K562 (cell line): ENCODE data around the gene MEF2C.

Experiments
- BRCA1 ChIP-seq, 2 experiments: fragments of 450-650 bp in 1 of 2; sonication (generic) in 1 of 2; formaldehyde crosslinking in 1 of 2; IDR thresholded peaks; 2 replicates each; pipeline versions ENCODE4 v1.5.0 to v1.6.1; 2017 to 2020; ENCODE audit warnings: mild to moderate bottlenecking in 1 of 2, missing genetic modification reagents in 1 of 2
- HDAC2 ChIP-seq: fragments of 450-650 bp; IDR thresholded peaks from 2 replicates; pipeline ENCODE4 v1.6.1; 2016; ENCODE audit warnings: mild to moderate bottlenecking
- ZNF197 ChIP-seq: fragments of 200-800 bp; sonication (Bioruptor generic); IDR thresholded peaks from 2 replicates; pipeline ENCODE4 v1.6.1; 2016; ENCODE audit warnings: low read depth, missing genetic modification characterization, missing compliant biosample characterization
- TF ChIP-seq, protein P1 (sequence below), 3 experiments: IDR thresholded peaks in 2 of 3; conservative IDR thresholded peaks in 1 of 3; 2 replicates each; pipeline ENCODE4 v1.5.1; 2011 to 2012; ENCODE audit warnings: low read length in 3 of 3, mild to moderate bottlenecking in 3 of 3, control low read depth in 2 of 3, improper control_type of control experiment in 1 of 3, inconsistent platforms in 1 of 3, low read depth in 1 of 3, mixed read lengths in 1 of 3, moderate library complexity in 1 of 3; ENCODE audit not compliant: insufficient read depth in 2 of 3
- TF ChIP-seq, protein P2 (sequence below): fragments of 450-650 bp; IDR thresholded peaks from 2 replicates; pipeline ENCODE4 v1.6.1; 2016; ENCODE audit warnings: mild to moderate bottlenecking

DNA sequence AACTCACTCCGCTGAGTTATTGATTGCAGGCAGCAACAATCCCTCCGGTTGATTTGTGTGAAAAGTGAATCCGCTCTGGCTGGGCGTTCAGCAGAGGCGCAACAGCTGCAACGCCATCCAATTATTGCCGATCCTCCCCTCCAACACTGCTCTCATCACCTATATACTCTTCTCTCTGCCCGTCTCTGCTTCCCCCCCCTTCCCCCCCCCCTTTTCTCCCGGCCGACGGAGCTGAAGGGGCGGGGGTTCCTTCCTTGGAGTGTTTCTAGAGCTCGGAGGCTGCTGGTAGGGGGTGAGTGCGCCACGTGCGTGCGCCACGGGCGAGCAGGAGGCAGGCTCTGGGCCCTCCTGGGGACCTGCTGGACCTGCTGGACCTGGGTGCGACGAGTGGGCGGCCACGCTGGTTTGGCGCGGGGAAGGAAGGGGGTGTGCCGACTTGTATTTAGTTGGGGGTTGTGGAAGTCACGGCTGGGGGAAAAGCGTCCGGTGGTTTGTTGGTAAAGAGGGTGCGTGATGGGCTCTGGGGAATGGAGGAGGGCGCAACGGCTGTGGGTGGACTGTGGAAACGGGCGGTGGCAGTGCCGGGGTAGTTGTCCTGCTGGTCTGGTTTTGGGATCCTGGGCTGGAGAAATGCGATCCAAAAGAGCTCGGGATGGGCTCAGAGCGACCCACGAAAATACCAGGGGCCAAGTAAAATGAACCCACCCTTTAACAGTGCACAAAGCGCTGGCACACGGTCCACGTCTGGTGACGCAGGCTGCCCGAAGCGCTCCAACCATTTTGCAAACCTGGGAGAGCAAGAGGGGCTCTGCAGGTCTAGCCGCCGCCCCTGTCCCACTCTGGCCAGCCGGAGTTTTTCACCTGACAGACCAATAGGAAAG lies 6.4 kb upstream of the MEF2C start:
- TF ChIP-seq ZNF197 (CRISPR knock-in tag) (no peak), HDAC2 (no peak), BRCA1 (IDR thresholded peaks at IDR 0.05) (no peak), BRCA1 (CRISPR knock-in tag; IDR thresholded peaks at IDR 0.05) (no peak)
- TF ChIP-seq, protein P1, sequence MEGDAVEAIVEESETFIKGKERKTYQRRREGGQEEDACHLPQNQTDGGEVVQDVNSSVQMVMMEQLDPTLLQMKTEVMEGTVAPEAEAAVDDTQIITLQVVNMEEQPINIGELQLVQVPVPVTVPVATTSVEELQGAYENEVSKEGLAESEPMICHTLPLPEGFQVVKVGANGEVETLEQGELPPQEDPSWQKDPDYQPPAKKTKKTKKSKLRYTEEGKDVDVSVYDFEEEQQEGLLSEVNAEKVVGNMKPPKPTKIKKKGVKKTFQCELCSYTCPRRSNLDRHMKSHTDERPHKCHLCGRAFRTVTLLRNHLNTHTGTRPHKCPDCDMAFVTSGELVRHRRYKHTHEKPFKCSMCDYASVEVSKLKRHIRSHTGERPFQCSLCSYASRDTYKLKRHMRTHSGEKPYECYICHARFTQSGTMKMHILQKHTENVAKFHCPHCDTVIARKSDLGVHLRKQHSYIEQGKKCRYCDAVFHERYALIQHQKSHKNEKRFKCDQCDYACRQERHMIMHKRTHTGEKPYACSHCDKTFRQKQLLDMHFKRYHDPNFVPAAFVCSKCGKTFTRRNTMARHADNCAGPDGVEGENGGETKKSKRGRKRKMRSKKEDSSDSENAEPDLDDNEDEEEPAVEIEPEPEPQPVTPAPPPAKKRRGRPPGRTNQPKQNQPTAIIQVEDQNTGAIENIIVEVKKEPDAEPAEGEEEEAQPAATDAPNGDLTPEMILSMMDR (IDR thresholded peaks at IDR 0.05 in 2 of 3, conservative IDR thresholded peaks at IDR 0.05 in 1 of 3; ENCODE audit: insufficient read depth in 2 of 3, low read depth in 1 of 3, low read length in 3 of 3) = no peak
- TF ChIP-seq, protein P2, sequence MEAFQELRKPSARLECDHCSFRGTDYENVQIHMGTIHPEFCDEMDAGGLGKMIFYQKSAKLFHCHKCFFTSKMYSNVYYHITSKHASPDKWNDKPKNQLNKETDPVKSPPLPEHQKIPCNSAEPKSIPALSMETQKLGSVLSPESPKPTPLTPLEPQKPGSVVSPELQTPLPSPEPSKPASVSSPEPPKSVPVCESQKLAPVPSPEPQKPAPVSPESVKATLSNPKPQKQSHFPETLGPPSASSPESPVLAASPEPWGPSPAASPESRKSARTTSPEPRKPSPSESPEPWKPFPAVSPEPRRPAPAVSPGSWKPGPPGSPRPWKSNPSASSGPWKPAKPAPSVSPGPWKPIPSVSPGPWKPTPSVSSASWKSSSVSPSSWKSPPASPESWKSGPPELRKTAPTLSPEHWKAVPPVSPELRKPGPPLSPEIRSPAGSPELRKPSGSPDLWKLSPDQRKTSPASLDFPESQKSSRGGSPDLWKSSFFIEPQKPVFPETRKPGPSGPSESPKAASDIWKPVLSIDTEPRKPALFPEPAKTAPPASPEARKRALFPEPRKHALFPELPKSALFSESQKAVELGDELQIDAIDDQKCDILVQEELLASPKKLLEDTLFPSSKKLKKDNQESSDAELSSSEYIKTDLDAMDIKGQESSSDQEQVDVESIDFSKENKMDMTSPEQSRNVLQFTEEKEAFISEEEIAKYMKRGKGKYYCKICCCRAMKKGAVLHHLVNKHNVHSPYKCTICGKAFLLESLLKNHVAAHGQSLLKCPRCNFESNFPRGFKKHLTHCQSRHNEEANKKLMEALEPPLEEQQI = peak; percentile 59
